Suprapubic skin (tissue), 2 donors: ENCODE results near the gene CKAP2.

ENCODE experiments used
- EP300 ChIP-seq: sonication (generic); formaldehyde crosslinking; IDR thresholded peaks from one replicate; pipeline ENCODE4 v1.6.1; 2017; ENCODE audit warnings: antibody characterized with exemption
- POLR2A ChIP-seq, 2 donors: fragments of 450-650 bp; IDR thresholded peaks; one replicate each; pipeline ENCODE4 v1.6.1; 2017; ENCODE audit warnings: antibody characterized with exemption in 2 of 2, mild to moderate bottlenecking in 2 of 2, moderate library complexity in 2 of 2

DNA sequence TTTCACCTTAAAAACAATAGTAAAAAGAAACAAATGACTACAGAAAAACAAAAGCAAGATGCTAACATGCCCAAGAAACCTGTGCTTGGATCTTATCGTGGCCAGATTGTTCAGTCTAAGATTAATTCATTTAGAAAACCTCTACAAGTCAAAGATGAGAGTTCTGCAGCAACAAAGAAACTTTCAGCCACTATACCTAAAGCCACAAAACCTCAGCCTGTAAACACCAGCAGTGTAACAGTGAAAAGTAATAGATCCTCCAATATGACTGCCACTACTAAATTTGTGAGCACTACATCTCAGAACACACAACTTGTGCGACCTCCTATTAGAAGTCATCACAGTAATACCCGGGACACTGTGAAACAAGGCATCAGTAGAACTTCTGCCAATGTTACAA lies 6.0 kb downstream of the CKAP2 start:
- TF ChIP-seq POLR2A (IDR thresholded peaks at IDR 0.05) = no peak
- TF ChIP-seq EP300 = no peak
